IPS-18a (cell line): ENCODE results near the gene SYTL2.

ENCODE experiments used
- H3K27ac ChIP-seq: one replicate; pipeline ENCODE4 v1.5.1; 2013; ENCODE audit warnings: low read length
- H3K27me3 ChIP-seq: one replicate; pipeline ENCODE4 v1.6.1; 2013; ENCODE audit warnings: mild to moderate bottlenecking, low read length; ENCODE audit not compliant: control insufficient read depth, insufficient read depth
- H3K36me3 ChIP-seq: one replicate; pipeline ENCODE4 v1.6.1; 2013; ENCODE audit warnings: low read depth, low read length; ENCODE audit not compliant: control insufficient read depth
- H3K4me1 ChIP-seq: one replicate; pipeline ENCODE4 v1.6.1; 2013; ENCODE audit warnings: low read depth, low read length; ENCODE audit not compliant: control insufficient read depth
- H3K4me3 ChIP-seq: one replicate; pipeline ENCODE4 v1.5.1; 2013; ENCODE audit warnings: low read length
- H3K9ac ChIP-seq: one replicate; pipeline ENCODE4 v1.6.1; 2013; ENCODE audit warnings: mild to moderate bottlenecking, low read length, moderate library complexity
- H3K9me3 ChIP-seq: one replicate; pipeline ENCODE4 v1.6.1; 2013; ENCODE audit warnings: low read depth, low read length; ENCODE audit not compliant: control insufficient read depth

SYTL2 gene

DNA sequence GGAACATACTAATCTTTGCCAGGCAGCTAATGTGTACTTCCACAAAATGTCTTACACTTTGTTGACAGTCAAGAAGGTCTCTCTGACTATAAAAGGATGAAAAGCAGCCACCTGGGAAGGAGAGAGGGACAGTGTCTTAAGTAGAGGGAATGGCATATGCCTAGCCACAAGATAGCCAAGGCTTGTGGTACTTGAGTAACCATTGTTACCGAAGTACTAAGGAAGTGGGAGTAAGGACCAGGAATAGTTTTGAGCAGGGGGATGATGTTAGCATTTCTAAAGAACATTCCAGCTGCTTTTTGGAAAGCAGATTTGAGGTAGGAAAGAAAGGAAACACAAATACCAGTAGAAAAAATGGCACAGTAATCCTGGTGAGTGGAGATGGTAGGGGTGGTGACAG lies 159.8 kb downstream of the SYTL2 start:
- H3K27ac ChIP-seq: no peak overlapping the region
- H3K36me3 ChIP-seq: peaks cover 17% of the 10 kb centered on the region
- no peak overlapping the region for H3K4me3 ChIP-seq
- no peak overlapping the region for H3K9ac ChIP-seq
- H3K27me3 ChIP-seq: no peaks in the 10 kb centered on the region
- H3K4me1 ChIP-seq: peaks cover 6% of the 10 kb centered on the region
- no peaks in the 10 kb centered on the region for H3K9me3 ChIP-seq

DNA sequence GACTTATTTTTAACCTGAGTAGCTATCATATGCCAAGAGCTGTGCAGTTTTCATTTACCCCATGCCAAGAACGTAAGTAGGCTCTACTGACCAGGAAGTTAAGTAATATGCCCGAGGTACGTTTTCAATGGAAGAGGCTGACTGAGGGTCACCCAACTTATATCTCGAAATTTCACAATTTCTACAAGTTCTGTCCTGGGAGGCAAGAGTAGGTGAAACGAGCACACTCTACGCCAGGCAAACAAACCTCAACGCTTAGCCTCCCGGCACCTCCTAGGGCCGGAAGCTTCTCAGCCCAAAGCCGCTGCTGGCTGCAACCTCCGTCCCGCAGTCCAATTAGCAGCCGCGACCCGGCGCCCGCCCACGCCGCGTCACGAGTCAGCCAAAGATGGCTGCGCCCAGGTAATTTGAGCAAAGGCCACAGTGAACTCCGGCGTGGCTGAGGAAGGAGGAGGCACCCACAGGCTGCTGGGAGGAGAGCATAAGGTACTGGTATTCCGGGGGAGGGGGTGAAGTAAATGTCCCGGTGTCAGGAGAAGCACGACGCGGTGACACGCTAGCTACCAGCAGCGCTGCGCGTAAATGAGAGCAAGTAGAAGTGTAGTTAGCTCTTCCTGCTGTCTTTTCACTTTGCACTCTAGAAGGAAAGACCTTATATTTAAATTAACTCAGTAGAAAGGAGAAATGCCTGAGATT lies 163.2 kb downstream of the SYTL2 start, which contains the start of gene TMEM126A:
TMEM126A (plus strand) TSS at position 364 of the 696 bp plus-strand sequence. CDS start 2,289 bp downstream, outside the sequence.
- Histone ChIP-seq H3K27me3 (no peaks in the 10 kb centered on the region), H3K9ac (peak within 1 kb of the TSS; percentile 85), H3K27ac (peak within 1 kb of the TSS; percentile 92), H3K4me1 (peaks cover 6% of the 10 kb centered on the region), H3K9me3 (no peaks in the 10 kb centered on the region), H3K4me3 (peak within 1 kb of the TSS; percentile 95), H3K36me3 (peaks cover 5% of the 10 kb centered on the region)

DNA sequence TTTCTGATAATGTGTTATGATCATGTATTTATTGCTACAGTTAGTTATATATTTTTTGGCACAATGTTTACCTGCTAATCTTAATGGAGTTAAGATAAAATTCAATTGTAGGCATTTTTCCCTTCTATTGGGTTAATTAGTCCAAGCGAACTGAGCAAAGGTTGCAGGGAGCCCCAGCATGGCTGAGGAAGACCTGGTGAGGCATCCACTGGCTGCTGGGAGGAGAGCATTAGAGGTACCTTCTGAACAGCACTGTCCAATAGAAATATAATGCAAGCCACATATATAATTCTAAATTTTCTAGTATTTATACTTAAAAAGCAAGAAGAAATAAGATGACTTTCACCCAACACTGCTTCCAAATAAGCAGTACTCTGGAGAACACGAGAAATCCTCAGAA lies 163.9 kb downstream of the SYTL2 start:
- peak overlapping the region; percentile 95 for H3K4me3 ChIP-seq
- no peaks in the 10 kb centered on the region for H3K27me3 ChIP-seq
- peak overlapping the region; percentile 92 for H3K27ac ChIP-seq
- H3K9ac ChIP-seq: peak overlapping the region; percentile 85
- peaks cover 5% of the 10 kb centered on the region for H3K36me3 ChIP-seq
- H3K9me3 ChIP-seq: no peaks in the 10 kb centered on the region
- H3K4me1 ChIP-seq: peaks cover 6% of the 10 kb centered on the region
